ENCODE results near the gene LAMTOR5.

The LAMTOR5 gene

DNA sequence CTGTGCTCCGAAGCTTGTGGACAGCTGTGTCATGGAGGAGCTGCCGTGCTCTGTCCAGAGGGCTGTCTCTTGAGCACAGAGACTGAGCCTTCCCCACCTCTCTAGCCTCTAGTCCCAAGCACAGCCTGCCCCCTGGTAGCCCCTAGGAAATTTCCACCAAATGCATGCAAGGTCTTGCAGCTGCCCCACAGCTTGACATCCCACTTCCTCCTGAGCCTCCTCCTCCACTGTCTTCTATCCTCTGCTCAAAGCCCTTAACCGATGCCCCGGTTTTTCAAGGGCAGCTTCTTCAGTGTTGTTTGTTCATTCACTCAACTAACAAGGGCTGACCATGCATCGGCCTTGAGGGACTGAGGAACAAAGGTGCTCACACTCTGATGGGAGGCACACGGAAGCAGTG lies 22.9 kb upstream of the LAMTOR5 start:
- H2BK12ac ChIP-seq (ENCODE audit: low read length) = no peak overlapping the region
- H4K12ac ChIP-seq (ENCODE audit: low read depth, low read length) = no peak overlapping the region
- no peak overlapping the region for H3K18ac ChIP-seq (ENCODE audit: low read length)
- no peaks in the 10 kb centered on the region for H3K36me3 ChIP-seq (ENCODE audit: control insufficient read depth in 1 of 2, insufficient read depth in 2 of 2, low read length in 2 of 2)
- no peak for DNase-seq
- no peak overlapping the region for H4K91ac ChIP-seq (ENCODE audit: low read depth, low read length)
- no peak overlapping the region for H2BK120ac ChIP-seq (ENCODE audit: insufficient read depth, low read length, poor library complexity)
- no peaks in the 10 kb centered on the region for H3K79me1 ChIP-seq (ENCODE audit: low read length)
- no peak overlapping the region for H2BK5ac ChIP-seq (ENCODE audit: low read depth, low read length, poor library complexity)
- H3K4me2 ChIP-seq (ENCODE audit: low read length) = no peak overlapping the region
- no peak overlapping the region for H3K23ac ChIP-seq (ENCODE audit: low read length)
- no CpG with 5 or more reads among the region's 6 CpGs for WGBS (ENCODE audit: extremely low coverage, insufficient coverage, insufficient read length)
- H3K4me3 ChIP-seq (ENCODE audit: low read depth, low read length) = no peak overlapping the region
- H3K4ac ChIP-seq (ENCODE audit: low read depth, low read length) = no peak overlapping the region
- H4K8ac ChIP-seq (ENCODE audit: low read depth, low read length) = no peak overlapping the region
- no peaks in the 10 kb centered on the region for H3K27me3 ChIP-seq (ENCODE audit: insufficient read depth, low read length)
- no peaks in the 10 kb centered on the region for H3K79me2 ChIP-seq (ENCODE audit: control insufficient read depth, insufficient read depth, low read length, poor library complexity)
- H3K9ac ChIP-seq (ENCODE audit: low read length) = no peak overlapping the region
- H3K14ac ChIP-seq (ENCODE audit: low read length) = no peak overlapping the region
- no peak overlapping the region for H2AK5ac ChIP-seq (ENCODE audit: low read length)
- no peak overlapping the region for H3K27ac ChIP-seq (ENCODE audit: low read depth, low read length)
- peaks cover 0 to 4% of the 10 kb centered on the region in 2 experiments for H3K4me1 ChIP-seq (ENCODE audit: control insufficient read depth in 1 of 2, insufficient read depth in 2 of 2, low read length in 2 of 2)
- H3K9me3 ChIP-seq (ENCODE audit: insufficient read depth, low read depth, low read length) = no peaks in the 10 kb centered on the region
- H2AFZ ChIP-seq (ENCODE audit: insufficient read depth, low read length, poor library complexity) = no peak overlapping the region

DNA sequence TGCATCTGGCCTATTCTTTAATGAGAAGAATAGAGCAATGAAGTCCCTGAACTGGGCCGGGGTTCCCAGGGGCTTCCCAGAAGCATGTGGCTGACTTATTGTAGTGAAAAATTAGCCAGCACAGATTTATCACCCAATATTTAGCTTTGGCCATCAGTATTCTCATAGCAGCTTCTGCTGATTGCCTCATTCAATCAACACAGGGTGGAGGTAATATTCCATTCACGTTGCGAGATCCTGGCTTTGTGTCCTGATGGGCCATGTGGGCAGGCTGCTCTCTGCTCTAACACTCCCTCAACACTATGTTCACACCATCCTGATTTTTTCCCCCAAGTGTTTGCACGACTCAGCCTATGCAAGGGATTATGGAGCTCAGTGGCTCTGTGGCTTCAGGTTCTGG lies 21.5 kb upstream of the LAMTOR5 start:
- peaks cover 0 to 4% of the 10 kb centered on the region in 2 experiments for H3K4me1 ChIP-seq (ENCODE audit: control insufficient read depth in 1 of 2, insufficient read depth in 2 of 2, low read length in 2 of 2)
- H3K23ac ChIP-seq (ENCODE audit: low read length) = no peak overlapping the region
- H3K27me3 ChIP-seq (ENCODE audit: insufficient read depth, low read length) = no peaks in the 10 kb centered on the region
- no peak overlapping the region for H3K4me2 ChIP-seq (ENCODE audit: low read length)
- no peak overlapping the region for H2BK120ac ChIP-seq (ENCODE audit: insufficient read depth, low read length, poor library complexity)
- no peak overlapping the region for H3K4me3 ChIP-seq (ENCODE audit: low read depth, low read length)
- H2AFZ ChIP-seq (ENCODE audit: insufficient read depth, low read length, poor library complexity) = no peak overlapping the region
- H3K36me3 ChIP-seq (ENCODE audit: control insufficient read depth in 1 of 2, insufficient read depth in 2 of 2, low read length in 2 of 2) = no peaks in the 10 kb centered on the region
- H2BK12ac ChIP-seq (ENCODE audit: low read length) = no peak overlapping the region
- H3K9me3 ChIP-seq (ENCODE audit: insufficient read depth, low read depth, low read length) = no peaks in the 10 kb centered on the region
- H4K91ac ChIP-seq (ENCODE audit: low read depth, low read length) = no peak overlapping the region
- WGBS (ENCODE audit: extremely low coverage, insufficient coverage, insufficient read length) = no CpG with 5 or more reads among the region's 4 CpGs
- no peak overlapping the region for H3K14ac ChIP-seq (ENCODE audit: low read length)
- H3K79me2 ChIP-seq (ENCODE audit: control insufficient read depth, insufficient read depth, low read length, poor library complexity) = no peaks in the 10 kb centered on the region
- no peak overlapping the region for H4K12ac ChIP-seq (ENCODE audit: low read depth, low read length)
- H3K9ac ChIP-seq (ENCODE audit: low read length) = no peak overlapping the region
- no peak for DNase-seq
- H2AK5ac ChIP-seq (ENCODE audit: low read length) = no peak overlapping the region
- no peak overlapping the region for H2BK5ac ChIP-seq (ENCODE audit: low read depth, low read length, poor library complexity)
- H4K8ac ChIP-seq (ENCODE audit: low read depth, low read length) = no peak overlapping the region
- H3K79me1 ChIP-seq (ENCODE audit: low read length) = no peaks in the 10 kb centered on the region
- no peak overlapping the region for H3K4ac ChIP-seq (ENCODE audit: low read depth, low read length)
- no peak overlapping the region for H3K18ac ChIP-seq (ENCODE audit: low read length)
- no peak overlapping the region for H3K27ac ChIP-seq (ENCODE audit: low read depth, low read length)

DNA sequence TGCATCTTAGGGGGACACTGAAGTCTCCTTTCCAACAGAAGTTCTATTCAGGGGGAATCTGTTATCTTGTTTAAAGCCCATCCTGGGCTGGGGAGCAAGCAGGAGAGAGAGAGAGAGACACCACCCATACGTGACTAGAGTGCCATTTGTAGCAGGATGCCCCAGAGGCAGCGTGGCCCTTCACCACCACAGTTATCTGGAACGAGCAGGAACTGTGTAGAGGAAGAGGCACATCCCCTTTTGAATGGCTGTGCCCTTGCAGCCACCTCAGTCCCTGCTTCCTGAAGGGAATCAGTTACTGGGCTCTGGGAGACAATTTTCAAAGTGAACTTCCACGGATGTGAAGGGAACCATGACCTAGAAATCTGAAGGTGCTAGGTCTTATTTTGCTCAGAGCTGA lies 19.4 kb upstream of the LAMTOR5 start:
- H3K27ac ChIP-seq (ENCODE audit: low read depth, low read length) = no peak overlapping the region
- no CpG with 5 or more reads among the region's 4 CpGs for WGBS (ENCODE audit: extremely low coverage, insufficient coverage, insufficient read length)

DNA sequence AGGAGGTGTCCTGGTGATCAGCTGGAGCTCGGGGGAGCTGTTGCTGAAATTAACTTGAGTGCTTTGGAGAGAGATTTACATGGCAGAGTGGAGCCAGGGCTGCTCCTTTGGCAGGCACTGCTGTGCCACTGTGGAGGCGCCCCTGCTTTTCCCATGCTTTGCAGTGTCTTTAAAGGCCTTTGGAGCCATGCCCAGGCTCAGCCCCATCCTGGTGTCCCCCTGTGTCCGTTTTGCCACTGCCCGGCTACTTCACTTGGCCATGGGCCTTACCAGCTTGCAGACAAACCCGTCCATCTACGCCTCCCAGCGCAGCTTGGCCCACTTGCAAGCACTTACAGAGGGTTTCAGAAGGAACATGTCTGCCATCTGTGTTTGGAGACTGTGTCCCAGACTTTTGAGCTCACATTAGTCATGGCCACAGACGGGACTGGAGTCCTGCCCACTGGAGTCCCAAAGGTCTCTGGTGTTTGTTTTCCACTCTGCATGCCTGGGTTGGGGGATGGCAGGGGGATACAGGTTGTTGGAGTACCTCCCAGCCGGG lies 18.2 kb upstream of the LAMTOR5 start:
- H3K9me3 ChIP-seq (ENCODE audit: insufficient read depth, low read depth, low read length) = no peaks in the 10 kb centered on the region
- H2BK120ac ChIP-seq (ENCODE audit: insufficient read depth, low read length, poor library complexity) = no peak overlapping the region
- no CpG with 5 or more reads among the region's 9 CpGs for WGBS (ENCODE audit: extremely low coverage, insufficient coverage, insufficient read length)
- H3K36me3 ChIP-seq (ENCODE audit: control insufficient read depth in 1 of 2, insufficient read depth in 2 of 2, low read length in 2 of 2) = no peaks in the 10 kb centered on the region
- no peak overlapping the region for H3K4me3 ChIP-seq (ENCODE audit: low read depth, low read length)
- H2AFZ ChIP-seq (ENCODE audit: insufficient read depth, low read length, poor library complexity) = no peak overlapping the region
- no peak overlapping the region for H4K91ac ChIP-seq (ENCODE audit: low read depth, low read length)
- H3K4me1 ChIP-seq (ENCODE audit: control insufficient read depth in 1 of 2, insufficient read depth in 2 of 2, low read length in 2 of 2) = no peaks in the 10 kb centered on the region
- H2AK5ac ChIP-seq (ENCODE audit: low read length) = no peak overlapping the region
- DNase-seq = no peak
- no peak overlapping the region for H3K4me2 ChIP-seq (ENCODE audit: low read length)
- H3K18ac ChIP-seq (ENCODE audit: low read length) = no peak overlapping the region
- no peak overlapping the region for H3K27ac ChIP-seq (ENCODE audit: low read depth, low read length)
- H4K8ac ChIP-seq (ENCODE audit: low read depth, low read length) = no peak overlapping the region
- H3K27me3 ChIP-seq (ENCODE audit: insufficient read depth, low read length) = no peaks in the 10 kb centered on the region
- H3K9ac ChIP-seq (ENCODE audit: low read length) = no peak overlapping the region
- H3K14ac ChIP-seq (ENCODE audit: low read length) = no peak overlapping the region
- no peaks in the 10 kb centered on the region for H3K79me1 ChIP-seq (ENCODE audit: low read length)
- H3K4ac ChIP-seq (ENCODE audit: low read depth, low read length) = no peak overlapping the region
- no peak overlapping the region for H3K23ac ChIP-seq (ENCODE audit: low read length)
- H2BK5ac ChIP-seq (ENCODE audit: low read depth, low read length, poor library complexity) = no peak overlapping the region
- H4K12ac ChIP-seq (ENCODE audit: low read depth, low read length) = no peak overlapping the region
- H3K79me2 ChIP-seq (ENCODE audit: control insufficient read depth, insufficient read depth, low read length, poor library complexity) = no peaks in the 10 kb centered on the region
- no peak overlapping the region for H2BK12ac ChIP-seq (ENCODE audit: low read length)

More for the DNA sequence above, 19.4 kb upstream of the LAMTOR5 start:
- no peak overlapping the region for H3K4me3 ChIP-seq (ENCODE audit: low read depth, low read length)
- no peaks in the 10 kb centered on the region for H3K79me2 ChIP-seq (ENCODE audit: control insufficient read depth, insufficient read depth, low read length, poor library complexity)
- no peak overlapping the region for H3K23ac ChIP-seq (ENCODE audit: low read length)
- H2AFZ ChIP-seq (ENCODE audit: insufficient read depth, low read length, poor library complexity) = no peak overlapping the region
- H3K4me2 ChIP-seq (ENCODE audit: low read length) = no peak overlapping the region
- no peak overlapping the region for H2BK120ac ChIP-seq (ENCODE audit: insufficient read depth, low read length, poor library complexity)
- H4K91ac ChIP-seq (ENCODE audit: low read depth, low read length) = no peak overlapping the region
- H3K4me1 ChIP-seq (ENCODE audit: control insufficient read depth in 1 of 2, insufficient read depth in 2 of 2, low read length in 2 of 2) = no peaks in the 10 kb centered on the region
- no peak overlapping the region for H2BK5ac ChIP-seq (ENCODE audit: low read depth, low read length, poor library complexity)
- no peak overlapping the region for H3K14ac ChIP-seq (ENCODE audit: low read length)
- H2AK5ac ChIP-seq (ENCODE audit: low read length) = no peak overlapping the region
- DNase-seq = no peak
- H4K12ac ChIP-seq (ENCODE audit: low read depth, low read length) = no peak overlapping the region
- no peak overlapping the region for H3K4ac ChIP-seq (ENCODE audit: low read depth, low read length)
- no peaks in the 10 kb centered on the region for H3K79me1 ChIP-seq (ENCODE audit: low read length)
- no peak overlapping the region for H3K9ac ChIP-seq (ENCODE audit: low read length)
- H3K18ac ChIP-seq (ENCODE audit: low read length) = no peak overlapping the region
- H4K8ac ChIP-seq (ENCODE audit: low read depth, low read length) = no peak overlapping the region
- H3K36me3 ChIP-seq (ENCODE audit: control insufficient read depth in 1 of 2, insufficient read depth in 2 of 2, low read length in 2 of 2) = no peaks in the 10 kb centered on the region
- H3K27me3 ChIP-seq (ENCODE audit: insufficient read depth, low read length) = no peaks in the 10 kb centered on the region
- H3K9me3 ChIP-seq (ENCODE audit: insufficient read depth, low read depth, low read length) = no peaks in the 10 kb centered on the region
- H2BK12ac ChIP-seq (ENCODE audit: low read length) = no peak overlapping the region

Measured in trophoblast cell (in vitro differentiated cells and primary cell).